Activated CD4-positive, alpha-beta T cell treated with anti-CD3 and anti-CD28 coated beads for 36 hours (primary cell): ENCODE measurements around the gene DYSF. TPM values are rescaled to one million over a fixed set of nuclear protein-coding genes. Genes with fewer than 3 reads are reported as not detected.

Experiments
- ATAC-seq: fragments of 200-7000 bp; cut with Tn5 transposase; one replicate; pipeline ENCODE4 v1.10.0; 2021; ENCODE audit warnings: mild to moderate bottlenecking, moderate library complexity
- CTCF ChIA-PET: fragments of 350-600 bp; sonication (Branson Sonifier 250); formaldehyde crosslinking; loops from one replicate; lab custom pipeline; 2021; ENCODE audit warnings: antibody characterized with exemption; lab: Charles Lee
- POLR2A ChIA-PET: fragments of 350-600 bp; sonication (Branson Sonifier 250); formaldehyde crosslinking; loops from one replicate; lab custom pipeline; 2021; ENCODE audit warnings: antibody characterized with exemption, inconsistent platforms; lab: Charles Lee
- DNase-seq: peaks from one replicate; pipeline ENCODE4 v3.0.0-alpha.2; 2020
- H3K27ac Mint-ChIP-seq: one replicate; pipeline ENCODE4 v1.8.0; 2021; ENCODE audit warnings: mixed read lengths
- H3K27me3 Mint-ChIP-seq: one replicate; pipeline ENCODE4 v1.8.0; 2021; ENCODE audit warnings: mixed read lengths
- H3K36me3 Mint-ChIP-seq: one replicate; pipeline ENCODE4 v1.8.0; 2021; ENCODE audit warnings: low read depth, mixed read lengths
- H3K4me1 Mint-ChIP-seq: one replicate; pipeline ENCODE4 v1.8.0; 2021; ENCODE audit warnings: mixed read lengths
- H3K4me3 Mint-ChIP-seq: one replicate; pipeline ENCODE4 v1.8.0; 2021; ENCODE audit warnings: mild to moderate bottlenecking, moderate library complexity, mixed read lengths
- H3K9me3 Mint-ChIP-seq: one replicate; pipeline ENCODE4 v1.8.0; 2021; ENCODE audit warnings: low read depth, mixed read lengths
- intact Hi-C, 2 experiments: fragments of 100-400 bp; cut with DNase I in 1 of 2; cut with micrococcal nuclease in 1 of 2; formaldehyde crosslinking; loops; one replicate each; pipeline versions ENCODE4 v1.14.2 to v1.15.1; 2022 to 2024; cut with DNase I, micrococcal nuclease
- total RNA-seq, 2 experiments: library from RNA; stranded (reverse); gene quantifications; one replicate each; pipeline ENCODE4 v1.2.3, GENCODE V29; 2021

The DYSF gene
- total RNA-seq, 2 experiments from 2014 or later, result 0.02 TPM; not detected in 1

- intact Hi-C loops, result no loop called here
- ATAC-seq (no peak), DNase-seq (no peak)
- Mint-ChIP-seq H3K27ac (no peak overlapping the region), H3K4me3 (no peak overlapping the region), H3K4me1 (peaks cover 3% of the 10 kb centered on the region), H3K36me3 (no peaks in the 10 kb centered on the region), H3K27me3 (peaks cover 11% of the 10 kb centered on the region), H3K9me3 (no peaks in the 10 kb centered on the region)
- CTCF ChIA-PET, result interaction anchor here (0.5 to 0.7 kb wide), 3 partner anchors 474 to 1233 kb away, joined by 3 to 4 read pairs (median 3); no protein-coding TSS in a partner anchor
- POLR2A ChIA-PET, result no interaction called here
Observed at GRCh38 chr2:71606244-71606643, 152.9 kb downstream of the DYSF start.

GRCh38 chr2:71607151-71607889 is 154.0 kb downstream of the DYSF start:
- intact Hi-C loops, result no loop called here
- no peak overlapping the region for H3K27ac Mint-ChIP-seq
- peaks cover 3% of the 10 kb centered on the region for H3K4me1 Mint-ChIP-seq
- ATAC-seq (no peak), DNase-seq (no peak)
- H3K9me3 Mint-ChIP-seq, result no peaks in the 10 kb centered on the region
- no peaks in the 10 kb centered on the region for H3K36me3 Mint-ChIP-seq
- H3K4me3 Mint-ChIP-seq, result no peak overlapping the region
- ChIA-PET POLR2A (no interaction called here), CTCF (interaction anchor here (0.5 kb wide), 1 partner anchor 93 kb away, joined by 5 read pairs; no protein-coding TSS in a partner anchor)
- H3K27me3 Mint-ChIP-seq, result peaks cover 11% of the 10 kb centered on the region

GRCh38 chr2:71608034-71608433 is 154.7 kb downstream of the DYSF start:
- H3K4me1 Mint-ChIP-seq, result peaks cover 3% of the 10 kb centered on the region
- no peak for DNase-seq
- H3K27me3 Mint-ChIP-seq, result peaks cover 10% of the 10 kb centered on the region
- no peak overlapping the region for H3K27ac Mint-ChIP-seq
- H3K9me3 Mint-ChIP-seq, result no peaks in the 10 kb centered on the region
- ATAC-seq, result no peak
- H3K4me3 Mint-ChIP-seq, result no peak overlapping the region
- POLR2A ChIA-PET, result no interaction called here
- H3K36me3 Mint-ChIP-seq, result no peaks in the 10 kb centered on the region
- CTCF ChIA-PET, result no interaction called here
- intact Hi-C loops, result no loop called here

GRCh38 chr2:71608441-71608840 is 155.1 kb downstream of the DYSF start:
- Mint-ChIP-seq H3K4me3 (no peak overlapping the region), H3K27ac (no peak overlapping the region), H3K4me1 (peaks cover 3% of the 10 kb centered on the region), H3K36me3 (no peaks in the 10 kb centered on the region), H3K9me3 (no peaks in the 10 kb centered on the region), H3K27me3 (peaks cover 7% of the 10 kb centered on the region)
- ATAC-seq (no peak), DNase-seq (no peak)
- ChIA-PET POLR2A (no interaction called here), CTCF (interaction anchor here (0.7 kb wide), 1 partner anchor 62 kb away, joined by 4 read pairs; no protein-coding TSS in a partner anchor)
- intact Hi-C loops, result no loop called here

- H3K27me3 Mint-ChIP-seq, result peaks cover 7% of the 10 kb centered on the region
- H3K4me1 Mint-ChIP-seq, result peaks cover 3% of the 10 kb centered on the region
- intact Hi-C loops, result no loop called here
- no peaks in the 10 kb centered on the region for H3K9me3 Mint-ChIP-seq
- ChIA-PET CTCF (interaction anchor here (0.5 to 1.0 kb wide), 3 partner anchors 9 to 61 kb away, joined by 3 to 4 read pairs (median 3); no protein-coding TSS in a partner anchor), POLR2A (no interaction called here)
- H3K36me3 Mint-ChIP-seq, result no peaks in the 10 kb centered on the region
- no peak overlapping the region for H3K4me3 Mint-ChIP-seq
- DNase-seq (no peak), ATAC-seq (no peak)
- no peak overlapping the region for H3K27ac Mint-ChIP-seq
Observed at GRCh38 chr2:71609029-71609428, 155.7 kb downstream of the DYSF start.

- ChIA-PET POLR2A (no interaction called here), CTCF (interaction anchor here (0.5 to 1.8 kb wide), 3 partner anchors 9 to 541 kb away, joined by 3 to 6 read pairs (median 3); no protein-coding TSS in a partner anchor)
- Mint-ChIP-seq H3K27ac (no peak overlapping the region), H3K27me3 (peaks cover 5% of the 10 kb centered on the region), H3K36me3 (no peaks in the 10 kb centered on the region), H3K4me3 (no peak overlapping the region), H3K4me1 (peaks cover 3% of the 10 kb centered on the region), H3K9me3 (no peaks in the 10 kb centered on the region)
- intact Hi-C loops, result no loop called here
- DNase-seq, result no peak
- no peak for ATAC-seq
Observed at GRCh38 chr2:71609441-71609840, 156.1 kb downstream of the DYSF start.

GRCh38 chr2:71609958-71610357 is 156.6 kb downstream of the DYSF start:
- Mint-ChIP-seq H3K36me3 (no peaks in the 10 kb centered on the region), H3K27ac (no peak overlapping the region), H3K4me3 (no peak overlapping the region), H3K9me3 (no peaks in the 10 kb centered on the region), H3K4me1 (peaks cover 2% of the 10 kb centered on the region), H3K27me3 (peaks cover 2% of the 10 kb centered on the region)
- intact Hi-C loops, result loop anchor here in 1 of 2 experiments (1.0 to 5.0 kb wide), 3 partner anchors 188 to 967 kb away; no protein-coding TSS in a partner anchor
- CTCF ChIA-PET, result interaction anchor here (0.6 to 1.8 kb wide), 3 partner anchors 36 to 540 kb away, joined by 3 to 6 read pairs (median 3); no protein-coding TSS in a partner anchor
- POLR2A ChIA-PET, result no interaction called here
- DNase-seq (no peak), ATAC-seq (no peak)

GRCh38 chr2:71610671-71611070 is 157.3 kb downstream of the DYSF start:
- Mint-ChIP-seq H3K36me3 (no peaks in the 10 kb centered on the region), H3K4me3 (no peak overlapping the region), H3K9me3 (no peaks in the 10 kb centered on the region), H3K27ac (no peak overlapping the region), H3K27me3 (no peaks in the 10 kb centered on the region), H3K4me1 (no peaks in the 10 kb centered on the region)
- no peak for DNase-seq
- ATAC-seq, result no peak
- intact Hi-C loops, result loop anchor here in 1 of 2 experiments (1.0 to 5.0 kb wide), 3 partner anchors 188 to 967 kb away; no protein-coding TSS in a partner anchor
- CTCF ChIA-PET, result interaction anchor here (0.6 to 1.8 kb wide), 2 partner anchors 256 to 540 kb away, joined by 3 to 6 read pairs; no protein-coding TSS in a partner anchor
- POLR2A ChIA-PET, result no interaction called here

GRCh38 chr2:71611247-71611646 is 157.9 kb downstream of the DYSF start:
- Mint-ChIP-seq H3K27ac (no peak overlapping the region), H3K4me1 (no peaks in the 10 kb centered on the region), H3K27me3 (no peaks in the 10 kb centered on the region), H3K36me3 (no peaks in the 10 kb centered on the region), H3K4me3 (no peak overlapping the region), H3K9me3 (no peaks in the 10 kb centered on the region)
- ATAC-seq, result no peak
- ChIA-PET POLR2A (no interaction called here), CTCF (no interaction called here)
- intact Hi-C loops, result loop anchor here in 1 of 2 experiments (5.0 kb wide), 1 partner anchor 966 kb away; no protein-coding TSS in a partner anchor
- no peak for DNase-seq

GRCh38 chr2:71611781-71612527 is 158.6 kb downstream of the DYSF start:
- H3K9me3 Mint-ChIP-seq, result no peaks in the 10 kb centered on the region
- no peak for ATAC-seq
- intact Hi-C loops, result loop anchor here in 1 of 2 experiments (5.0 kb wide), 1 partner anchor 965 kb away; no protein-coding TSS in a partner anchor
- H3K27me3 Mint-ChIP-seq, result no peaks in the 10 kb centered on the region
- CTCF ChIA-PET, result interaction anchor here (0.7 kb wide), 1 partner anchor 119 kb away, joined by 3 read pairs; no protein-coding TSS in a partner anchor
- H3K4me3 Mint-ChIP-seq, result no peak overlapping the region
- H3K27ac Mint-ChIP-seq, result no peak overlapping the region
- no peak for DNase-seq
- no peaks in the 10 kb centered on the region for H3K4me1 Mint-ChIP-seq
- POLR2A ChIA-PET, result no interaction called here
- no peaks in the 10 kb centered on the region for H3K36me3 Mint-ChIP-seq
